ENCODE results near the gene EHD3.

DNA sequence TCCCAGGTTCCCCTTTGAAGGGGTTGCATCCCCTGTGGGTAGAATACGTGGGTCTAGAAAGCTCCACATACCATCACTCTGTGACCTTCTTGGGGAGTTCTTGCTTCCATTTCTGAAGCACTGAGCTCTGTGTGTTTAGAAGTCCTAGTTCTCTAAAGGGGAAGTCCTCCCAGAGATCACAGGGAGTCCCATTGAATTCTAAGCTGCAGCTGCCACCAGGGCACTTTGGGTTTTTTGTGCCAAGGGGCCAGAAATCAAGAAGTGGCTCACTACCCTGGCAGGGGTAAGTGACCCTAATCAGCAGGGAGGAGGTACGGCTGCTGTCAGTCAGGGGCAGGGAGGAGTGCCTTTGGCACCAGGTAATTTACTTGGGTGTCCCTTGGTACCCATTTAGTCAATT is 70.9 kb downstream of the EHD3 start:
- TF ChIP-seq, protein P1, sequence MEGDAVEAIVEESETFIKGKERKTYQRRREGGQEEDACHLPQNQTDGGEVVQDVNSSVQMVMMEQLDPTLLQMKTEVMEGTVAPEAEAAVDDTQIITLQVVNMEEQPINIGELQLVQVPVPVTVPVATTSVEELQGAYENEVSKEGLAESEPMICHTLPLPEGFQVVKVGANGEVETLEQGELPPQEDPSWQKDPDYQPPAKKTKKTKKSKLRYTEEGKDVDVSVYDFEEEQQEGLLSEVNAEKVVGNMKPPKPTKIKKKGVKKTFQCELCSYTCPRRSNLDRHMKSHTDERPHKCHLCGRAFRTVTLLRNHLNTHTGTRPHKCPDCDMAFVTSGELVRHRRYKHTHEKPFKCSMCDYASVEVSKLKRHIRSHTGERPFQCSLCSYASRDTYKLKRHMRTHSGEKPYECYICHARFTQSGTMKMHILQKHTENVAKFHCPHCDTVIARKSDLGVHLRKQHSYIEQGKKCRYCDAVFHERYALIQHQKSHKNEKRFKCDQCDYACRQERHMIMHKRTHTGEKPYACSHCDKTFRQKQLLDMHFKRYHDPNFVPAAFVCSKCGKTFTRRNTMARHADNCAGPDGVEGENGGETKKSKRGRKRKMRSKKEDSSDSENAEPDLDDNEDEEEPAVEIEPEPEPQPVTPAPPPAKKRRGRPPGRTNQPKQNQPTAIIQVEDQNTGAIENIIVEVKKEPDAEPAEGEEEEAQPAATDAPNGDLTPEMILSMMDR (conservative IDR thresholded peaks at IDR 0.05): no peak
- TF ChIP-seq ZFX (IDR thresholded peaks at IDR 0.05): no peak

Measured in C4-2B (cell line).